ENCODE measurements around the gene GKN1. TPM values are rescaled to one million over a fixed set of nuclear protein-coding genes. Genes with fewer than 3 reads are reported as not detected.

Gene GKN1
- total RNA-seq, 4 donors from 2014 or later: not detected

DNA sequence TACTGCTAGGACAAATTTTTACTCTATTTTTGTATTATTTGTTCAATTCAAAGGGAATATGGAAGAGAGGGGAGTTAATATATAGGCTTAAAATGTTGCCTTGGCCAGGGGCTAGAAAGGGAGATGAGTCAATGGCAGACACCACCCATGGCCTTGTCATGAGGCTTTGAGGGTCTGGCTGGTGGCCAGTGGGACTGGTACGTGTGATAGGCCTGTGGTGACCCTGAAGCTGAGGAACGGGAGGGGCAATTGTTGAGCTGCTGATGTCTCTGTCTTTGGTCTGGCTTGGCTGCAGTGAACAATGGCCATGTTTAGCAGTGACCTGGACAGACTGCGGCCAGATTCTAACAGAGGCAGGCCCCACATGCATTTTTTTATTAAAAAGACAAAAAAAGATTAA lies 18.5 kb downstream of the GKN1 start:
- intact Hi-C loops (cut with DNase I): no loop called here
- no peak overlapping the region for H3K4me3 ChIP-seq
- no peaks in the 10 kb centered on the region for H3K4me1 ChIP-seq
- H3K9me3 ChIP-seq: no peaks in the 10 kb centered on the region
- no peaks in the 10 kb centered on the region for H3K27me3 ChIP-seq
- no peak overlapping the region for H3K27ac ChIP-seq (replicated peaks in 1 of 4)
- no peak for DNase-seq (ENCODE audit: extremely low spot score)
- TF ChIP-seq POLR2A (IDR thresholded peaks at IDR 0.05; ENCODE audit: low read depth): no peak
- TF ChIP-seq POLR2AphosphoS5 (IDR thresholded peaks at IDR 0.05): no peak
- TF ChIP-seq, protein P1, sequence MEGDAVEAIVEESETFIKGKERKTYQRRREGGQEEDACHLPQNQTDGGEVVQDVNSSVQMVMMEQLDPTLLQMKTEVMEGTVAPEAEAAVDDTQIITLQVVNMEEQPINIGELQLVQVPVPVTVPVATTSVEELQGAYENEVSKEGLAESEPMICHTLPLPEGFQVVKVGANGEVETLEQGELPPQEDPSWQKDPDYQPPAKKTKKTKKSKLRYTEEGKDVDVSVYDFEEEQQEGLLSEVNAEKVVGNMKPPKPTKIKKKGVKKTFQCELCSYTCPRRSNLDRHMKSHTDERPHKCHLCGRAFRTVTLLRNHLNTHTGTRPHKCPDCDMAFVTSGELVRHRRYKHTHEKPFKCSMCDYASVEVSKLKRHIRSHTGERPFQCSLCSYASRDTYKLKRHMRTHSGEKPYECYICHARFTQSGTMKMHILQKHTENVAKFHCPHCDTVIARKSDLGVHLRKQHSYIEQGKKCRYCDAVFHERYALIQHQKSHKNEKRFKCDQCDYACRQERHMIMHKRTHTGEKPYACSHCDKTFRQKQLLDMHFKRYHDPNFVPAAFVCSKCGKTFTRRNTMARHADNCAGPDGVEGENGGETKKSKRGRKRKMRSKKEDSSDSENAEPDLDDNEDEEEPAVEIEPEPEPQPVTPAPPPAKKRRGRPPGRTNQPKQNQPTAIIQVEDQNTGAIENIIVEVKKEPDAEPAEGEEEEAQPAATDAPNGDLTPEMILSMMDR (IDR thresholded peaks at IDR 0.05): no peak
- TF ChIP-seq EP300 (IDR thresholded peaks at IDR 0.05): no peak
- H3K36me3 ChIP-seq: no peaks in the 10 kb centered on the region
- WGBS: 86% methylated on average over 3 of the region's 3 CpGs

- Histone ChIP-seq H3K27me3 (no peaks in the 10 kb centered on the region), H3K4me3 (no peak overlapping the region), H3K27ac (replicated peaks in 1 of 4) (no peak overlapping the region), H3K36me3 (no peaks in the 10 kb centered on the region), H3K4me1 (no peaks in the 10 kb centered on the region), H3K9me3 (no peaks in the 10 kb centered on the region)
- no peak for TF ChIP-seq POLR2AphosphoS5 (IDR thresholded peaks at IDR 0.05)
- no peak for TF ChIP-seq POLR2A (IDR thresholded peaks at IDR 0.05; ENCODE audit: low read depth)
- no peak for TF ChIP-seq EP300 (IDR thresholded peaks at IDR 0.05)
- TF ChIP-seq, protein P1 (IDR thresholded peaks at IDR 0.05): no peak
- intact Hi-C loops (cut with DNase I): no loop called here
- 90% methylated on average over 7 of the region's 7 CpGs for WGBS
- no peak for DNase-seq (ENCODE audit: extremely low spot score)
These were observed 19.2 kb downstream of the GKN1 start for GRCh38 chr2:68993660-68994059.

DNA sequence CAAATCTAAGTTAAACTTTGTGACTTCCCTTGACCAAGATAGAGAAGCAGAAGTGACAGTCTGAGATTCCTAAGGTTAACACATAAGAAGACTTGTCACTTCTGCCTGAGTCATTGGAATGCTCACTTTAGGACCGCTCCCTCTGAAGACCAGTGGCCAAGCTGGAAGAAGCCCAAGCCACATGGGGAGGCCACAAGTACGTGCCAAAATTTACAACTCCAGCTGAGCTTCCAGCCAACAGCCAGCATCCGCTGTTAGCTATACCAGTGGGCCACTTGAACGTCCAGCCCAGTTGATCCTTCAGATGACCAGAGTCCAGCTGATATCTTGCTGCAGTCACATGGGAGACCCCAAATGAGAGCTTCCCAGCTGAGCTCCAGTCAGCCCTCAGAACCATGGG lies 20.4 kb downstream of the GKN1 start:
- no peak for DNase-seq (ENCODE audit: extremely low spot score)
- 89% methylated on average over 3 of the region's 4 CpGs for WGBS
- Histone ChIP-seq H3K36me3 (no peaks in the 10 kb centered on the region), H3K9me3 (no peaks in the 10 kb centered on the region), H3K27me3 (no peaks in the 10 kb centered on the region), H3K4me1 (no peaks in the 10 kb centered on the region), H3K4me3 (no peak overlapping the region), H3K27ac (replicated peaks in 1 of 4) (no peak overlapping the region)
- no peak for TF ChIP-seq POLR2AphosphoS5 (IDR thresholded peaks at IDR 0.05)
- TF ChIP-seq, protein P1 (IDR thresholded peaks at IDR 0.05): no peak
- no peak for TF ChIP-seq POLR2A (IDR thresholded peaks at IDR 0.05; ENCODE audit: low read depth)
- TF ChIP-seq EP300 (IDR thresholded peaks at IDR 0.05): no peak
- intact Hi-C loops (cut with DNase I): no loop called here

DNA sequence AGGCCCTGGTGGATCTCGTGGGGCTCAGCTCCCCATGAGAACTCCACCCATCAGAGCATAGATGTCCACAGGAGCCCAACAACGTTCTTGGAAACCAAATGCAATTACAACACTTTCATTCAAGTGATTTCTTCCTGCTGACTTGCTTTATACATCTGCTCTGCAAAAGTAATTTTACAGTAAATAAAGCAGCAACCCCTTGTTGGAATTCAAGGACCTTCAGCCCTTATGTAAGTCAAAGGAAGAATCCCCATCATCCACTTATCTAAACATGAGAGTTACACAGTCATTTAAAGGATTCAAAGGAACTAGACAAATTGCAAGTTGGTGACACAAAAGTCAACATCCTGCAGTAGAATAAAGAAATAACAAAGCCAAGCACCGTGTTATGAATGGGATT lies 21.5 kb downstream of the GKN1 start:
- no peaks in the 10 kb centered on the region for H3K9me3 ChIP-seq
- 20% methylated on average over 3 of the region's 3 CpGs for WGBS
- no peaks in the 10 kb centered on the region for H3K27me3 ChIP-seq

GRCh38 chr2:68997401-68997800 lies 23.0 kb downstream of the GKN1 start:
- DNase-seq (ENCODE audit: extremely low spot score): no peak
- Histone ChIP-seq H3K4me3 (no peak overlapping the region), H3K27ac (replicated peaks in 1 of 4) (no peak overlapping the region), H3K4me1 (no peaks in the 10 kb centered on the region), H3K27me3 (no peaks in the 10 kb centered on the region), H3K9me3 (no peaks in the 10 kb centered on the region), H3K36me3 (no peaks in the 10 kb centered on the region)
- no peak for TF ChIP-seq POLR2A (IDR thresholded peaks at IDR 0.05; ENCODE audit: low read depth)
- TF ChIP-seq, protein P1 (IDR thresholded peaks at IDR 0.05): no peak
- no peak for TF ChIP-seq EP300 (IDR thresholded peaks at IDR 0.05)
- no peak for TF ChIP-seq POLR2AphosphoS5 (IDR thresholded peaks at IDR 0.05)
- intact Hi-C loops (cut with DNase I): no loop called here

More for the DNA sequence above, 21.5 kb downstream of the GKN1 start:
- no peak overlapping the region for H3K4me3 ChIP-seq
- no peak overlapping the region for H3K27ac ChIP-seq (replicated peaks in 1 of 4)
- intact Hi-C loops (cut with DNase I): no loop called here
- DNase-seq (ENCODE audit: extremely low spot score): no peak
- TF ChIP-seq EP300 (IDR thresholded peaks at IDR 0.05) (no peak), POLR2AphosphoS5 (IDR thresholded peaks at IDR 0.05) (no peak), POLR2A (IDR thresholded peaks at IDR 0.05; ENCODE audit: low read depth) (no peak)
- TF ChIP-seq, protein P1 (IDR thresholded peaks at IDR 0.05): no peak
- no peaks in the 10 kb centered on the region for H3K4me1 ChIP-seq
- H3K36me3 ChIP-seq: no peaks in the 10 kb centered on the region

Data from esophagus muscularis mucosa (tissue), 4 donors.